Lower leg skin (tissue), 3 donors: ENCODE results near the gene TACC3.

Experiments
- CTCF ChIP-seq, 3 donors: fragments of 450-650 bp; IDR thresholded peaks; one replicate each; pipeline ENCODE4 v1.5.1; 2016; ENCODE audit warnings: antibody characterized with exemption in 3 of 3, mild to moderate bottlenecking in 3 of 3, moderate library complexity in 2 of 3
- POLR2A ChIP-seq, 2 donors: fragments of 450-650 bp; IDR thresholded peaks; one replicate each; pipeline ENCODE4 v1.6.1; 2016 to 2017; ENCODE audit warnings: antibody characterized with exemption in 2 of 2, mild to moderate bottlenecking in 1 of 2, moderate library complexity in 1 of 2

- TF ChIP-seq POLR2A (IDR thresholded peaks at IDR 0.05) (no peak), CTCF (IDR thresholded peaks at IDR 0.05) (no peak)
Measured at GRCh38 chr4:1716065-1716945, 5.0 kb upstream of the TACC3 start.
